ENCODE data around the gene CDCA3. TPM values are rescaled to one million over a fixed set of nuclear protein-coding genes. Genes with fewer than 3 reads are reported as not detected.

Gene CDCA3
- total RNA-seq, 4 donors from 2014 or later = 1.1 to 5.9 (median 1.4) TPM

GRCh38 chr12:6833189-6833890 lies 17.7 kb downstream of the CDCA3 start:
- no peak overlapping the region for H3K4me3 ChIP-seq
- WGBS, 2 donors (ENCODE audit: low coverage in 1 of 2) = 73 to 88% methylated on average over 2 to 3 of the region's 6 CpGs
- H3K27me3 ChIP-seq = no peaks in the 10 kb centered on the region
- H3K9me3 ChIP-seq = no peaks in the 10 kb centered on the region
- no peak for ATAC-seq
- H3K36me3 ChIP-seq = peaks cover 0 to 76% of the 10 kb centered on the region in 2 donors
- H3K27ac ChIP-seq = peak overlapping the region in 1 of 4 donors; percentile 5
- H3K4me1 ChIP-seq = peaks cover 0 to 19% (median 9%) of the 10 kb centered on the region in 3 donors
- TF ChIP-seq POLR2A (IDR thresholded peaks at IDR 0.05) (no peak), POLR2AphosphoS5 (IDR thresholded peaks at IDR 0.05) (no peak), EP300 (IDR thresholded peaks at IDR 0.05) (no peak)
- TF ChIP-seq, protein P1, sequence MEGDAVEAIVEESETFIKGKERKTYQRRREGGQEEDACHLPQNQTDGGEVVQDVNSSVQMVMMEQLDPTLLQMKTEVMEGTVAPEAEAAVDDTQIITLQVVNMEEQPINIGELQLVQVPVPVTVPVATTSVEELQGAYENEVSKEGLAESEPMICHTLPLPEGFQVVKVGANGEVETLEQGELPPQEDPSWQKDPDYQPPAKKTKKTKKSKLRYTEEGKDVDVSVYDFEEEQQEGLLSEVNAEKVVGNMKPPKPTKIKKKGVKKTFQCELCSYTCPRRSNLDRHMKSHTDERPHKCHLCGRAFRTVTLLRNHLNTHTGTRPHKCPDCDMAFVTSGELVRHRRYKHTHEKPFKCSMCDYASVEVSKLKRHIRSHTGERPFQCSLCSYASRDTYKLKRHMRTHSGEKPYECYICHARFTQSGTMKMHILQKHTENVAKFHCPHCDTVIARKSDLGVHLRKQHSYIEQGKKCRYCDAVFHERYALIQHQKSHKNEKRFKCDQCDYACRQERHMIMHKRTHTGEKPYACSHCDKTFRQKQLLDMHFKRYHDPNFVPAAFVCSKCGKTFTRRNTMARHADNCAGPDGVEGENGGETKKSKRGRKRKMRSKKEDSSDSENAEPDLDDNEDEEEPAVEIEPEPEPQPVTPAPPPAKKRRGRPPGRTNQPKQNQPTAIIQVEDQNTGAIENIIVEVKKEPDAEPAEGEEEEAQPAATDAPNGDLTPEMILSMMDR (IDR thresholded peaks at IDR 0.05) = no peak

DNA sequence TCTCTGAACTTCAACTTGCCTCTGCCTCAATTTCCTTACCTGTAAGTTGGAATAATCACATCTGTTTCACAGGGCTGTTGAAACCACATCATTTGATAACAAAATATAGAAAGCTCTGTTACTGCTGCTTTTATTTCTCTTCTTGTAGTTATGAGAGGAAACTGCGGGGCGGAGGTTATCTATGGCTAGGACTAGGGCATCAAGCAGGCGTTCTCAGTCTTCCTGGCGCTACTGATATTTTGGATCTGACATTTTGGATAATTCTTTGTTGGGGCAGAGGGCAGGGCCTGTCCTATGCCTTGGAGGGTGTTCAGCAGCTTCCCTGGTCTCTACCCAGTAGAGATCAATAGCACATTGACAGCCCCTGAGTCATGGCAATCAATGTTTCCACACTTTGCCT lies 19.0 kb downstream of the CDCA3 start:
- no peak for ATAC-seq
- H3K9me3 ChIP-seq = no peaks in the 10 kb centered on the region
- WGBS, 2 donors (ENCODE audit: low coverage in 1 of 2) = 86 to 88% methylated on average over 2 to 4 of the region's 4 CpGs
- peaks cover 0 to 30% (median 18%) of the 10 kb centered on the region in 3 donors for H3K4me1 ChIP-seq
- peaks cover 0 to 64% of the 10 kb centered on the region in 2 donors for H3K36me3 ChIP-seq
- TF ChIP-seq POLR2AphosphoS5 (IDR thresholded peaks at IDR 0.05) = no peak
- no peak for TF ChIP-seq EP300 (IDR thresholded peaks at IDR 0.05)
- no peak for TF ChIP-seq POLR2A (IDR thresholded peaks at IDR 0.05)
- TF ChIP-seq, protein P1 (IDR thresholded peaks at IDR 0.05) = no peak
- no peaks in the 10 kb centered on the region for H3K27me3 ChIP-seq
- H3K27ac ChIP-seq = no peak overlapping the region
- no peak overlapping the region for H3K4me3 ChIP-seq

DNA sequence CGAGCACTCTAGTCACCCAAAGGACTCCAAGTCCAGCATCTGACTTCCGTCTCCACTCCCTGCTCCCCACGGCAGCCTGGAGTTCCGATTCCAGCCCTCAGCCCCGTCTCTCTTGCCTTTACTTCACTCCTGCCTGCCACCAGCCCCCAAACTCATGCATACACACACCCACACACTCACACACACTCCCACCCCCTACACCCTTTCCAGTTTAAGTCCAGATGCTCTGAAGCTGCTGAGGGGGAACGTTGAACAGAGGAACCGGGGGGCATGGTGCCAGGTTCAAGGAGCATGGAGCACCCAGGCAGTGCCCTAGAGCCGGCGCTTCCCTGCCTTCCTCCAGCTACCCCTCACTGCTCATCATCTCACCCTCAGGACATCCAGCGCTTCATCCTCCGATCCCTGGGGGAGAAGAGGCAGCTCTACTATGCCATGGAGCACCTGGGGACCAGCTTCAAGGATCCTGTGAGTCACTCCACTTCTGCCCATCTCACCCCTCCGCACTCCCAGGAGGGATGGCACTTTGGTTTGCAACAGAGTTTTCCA lies 19.6 kb downstream of the CDCA3 start:
- Histone ChIP-seq H3K27ac (no peak overlapping the region), H3K27me3 (no peaks in the 10 kb centered on the region), H3K36me3 (peaks cover 0 to 58% of the 10 kb centered on the region in 2 donors), H3K4me1 (peaks cover 0 to 36% (median 22%) of the 10 kb centered on the region in 3 donors), H3K4me3 (no peak overlapping the region), H3K9me3 (no peaks in the 10 kb centered on the region)
- no peak for ATAC-seq
- no peak for TF ChIP-seq POLR2AphosphoS5 (IDR thresholded peaks at IDR 0.05)
- TF ChIP-seq, protein P1 (IDR thresholded peaks at IDR 0.05) = no peak
- no peak for TF ChIP-seq EP300 (IDR thresholded peaks at IDR 0.05)
- TF ChIP-seq POLR2A (IDR thresholded peaks at IDR 0.05) = no peak
- WGBS, 2 donors (ENCODE audit: low coverage in 1 of 2) = 74 to 76% methylated on average over 5 of the region's 12 CpGs

- ATAC-seq = no peak
- 90 to 94% methylated on average over 2 to 3 of the region's 6 CpGs for WGBS, 2 donors (ENCODE audit: low coverage in 1 of 2)
- Histone ChIP-seq H3K36me3 (peaks cover 0 to 54% of the 10 kb centered on the region in 2 donors), H3K9me3 (no peaks in the 10 kb centered on the region), H3K4me1 (peaks cover 0 to 41% (median 22%) of the 10 kb centered on the region in 3 donors), H3K27me3 (no peaks in the 10 kb centered on the region), H3K4me3 (no peak overlapping the region), H3K27ac (no peak overlapping the region)
- no peak for TF ChIP-seq POLR2A (IDR thresholded peaks at IDR 0.05)
- TF ChIP-seq, protein P1 (IDR thresholded peaks at IDR 0.05) = no peak
- no peak for TF ChIP-seq POLR2AphosphoS5 (IDR thresholded peaks at IDR 0.05)
- TF ChIP-seq EP300 (IDR thresholded peaks at IDR 0.05) = no peak
Observed at GRCh38 chr12:6830999-6831398, 20.1 kb downstream of the CDCA3 start.

All from gastroesophageal sphincter (tissue), 4 donors.